IPS-11a (cell line): Measurements from ENCODE around the gene PTCD1.
A peak's percentile ranks its signal among the peaks of the same experiment; 100 is the strongest.
"Not testable (repeated sequence)": the region's sequence is repeated elsewhere in the genome, so short reads cannot be mapped to it uniquely, and the experiment has no call there.

Source experiments
- H3K4me3 ChIP-seq: one replicate; pipeline ENCODE4 v1.5.1; 2013; ENCODE audit warnings: low read depth, low read length, control low read depth

The PTCD1 gene

DNA sequence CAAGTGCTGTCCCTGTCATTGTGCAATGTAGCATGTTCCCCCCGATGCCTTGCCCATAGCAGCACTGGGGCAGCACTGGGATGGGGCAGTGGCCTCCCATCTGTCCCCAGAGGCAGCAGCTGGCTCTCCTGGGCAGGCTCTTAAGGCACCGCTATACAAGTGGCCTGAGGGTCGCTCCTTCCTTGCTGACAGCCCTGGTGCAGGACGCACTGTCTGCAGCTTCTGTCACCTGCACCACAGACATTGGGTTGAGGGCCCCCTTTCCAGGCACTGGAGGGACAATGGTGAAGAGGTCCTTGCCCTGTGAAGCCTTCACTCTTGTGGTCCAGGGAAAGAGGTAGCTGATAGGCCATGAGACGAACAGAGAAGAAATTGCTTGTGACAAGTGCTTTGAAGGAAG, 10.7 kb upstream of the PTCD1 start:
- H3K4me3 ChIP-seq, result no peak overlapping the region

DNA sequence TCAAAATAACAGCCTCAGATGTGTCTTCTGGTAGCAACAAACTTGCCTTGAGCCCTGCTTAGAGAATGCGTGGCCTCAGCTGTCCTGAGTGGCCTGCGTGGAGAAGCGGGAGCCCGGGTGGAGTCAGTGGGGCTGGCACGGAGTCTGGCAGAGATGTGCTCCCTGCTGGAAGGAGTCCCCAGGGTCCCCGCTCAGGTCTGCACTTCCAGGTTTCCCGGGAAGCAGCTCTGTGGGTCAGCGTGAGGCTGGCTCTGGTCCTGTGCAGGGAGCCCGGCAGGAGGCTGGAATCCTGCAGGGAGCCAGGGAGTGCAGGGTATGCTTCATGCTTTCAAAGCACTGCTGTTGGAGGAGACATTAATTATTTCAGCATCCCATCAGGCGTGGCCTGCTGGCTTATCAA, 10.3 kb upstream of the PTCD1 start:
- no peak overlapping the region for H3K4me3 ChIP-seq

DNA sequence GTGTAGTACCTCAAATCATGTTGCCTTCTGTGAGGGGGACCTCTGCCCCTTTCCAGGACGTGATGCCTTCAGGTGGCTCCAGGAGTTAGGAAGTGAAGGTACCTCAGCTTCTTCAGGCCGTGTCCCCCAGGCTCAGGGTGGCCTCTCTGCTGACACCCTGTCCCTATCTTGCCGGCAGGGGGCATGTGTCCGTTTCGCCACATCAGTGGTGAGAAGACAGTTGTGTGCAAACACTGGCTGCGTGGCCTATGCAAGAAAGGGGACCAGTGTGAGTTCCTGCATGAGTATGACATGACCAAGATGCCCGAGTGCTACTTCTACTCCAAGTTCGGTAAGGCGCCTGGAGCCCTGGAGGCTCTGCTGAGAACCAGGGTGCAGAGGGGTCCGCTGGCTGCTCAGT, 9.3 kb upstream of the PTCD1 start:
- H3K4me3 ChIP-seq, result no peak overlapping the region

DNA sequence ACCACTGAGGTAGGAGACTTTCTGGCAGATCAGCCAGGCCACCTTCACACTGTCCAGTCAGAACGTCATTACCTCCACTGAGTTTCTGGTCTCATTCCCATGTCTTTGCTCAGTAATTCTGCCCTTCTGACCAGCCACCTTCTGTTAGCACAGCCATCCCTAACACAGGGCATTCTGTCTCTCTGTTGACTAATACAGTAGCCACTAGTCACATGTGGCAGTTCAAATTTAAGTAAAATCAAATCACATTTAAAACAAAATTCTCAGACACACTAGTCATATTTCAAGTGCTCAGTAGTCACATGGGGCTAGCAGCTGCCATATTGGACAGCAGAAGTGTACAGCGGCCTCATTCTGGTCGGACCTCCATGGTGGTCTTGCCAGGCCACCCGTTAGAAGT, 7.5 kb upstream of the PTCD1 start:
- H3K4me3 ChIP-seq, result no peak overlapping the region

DNA sequence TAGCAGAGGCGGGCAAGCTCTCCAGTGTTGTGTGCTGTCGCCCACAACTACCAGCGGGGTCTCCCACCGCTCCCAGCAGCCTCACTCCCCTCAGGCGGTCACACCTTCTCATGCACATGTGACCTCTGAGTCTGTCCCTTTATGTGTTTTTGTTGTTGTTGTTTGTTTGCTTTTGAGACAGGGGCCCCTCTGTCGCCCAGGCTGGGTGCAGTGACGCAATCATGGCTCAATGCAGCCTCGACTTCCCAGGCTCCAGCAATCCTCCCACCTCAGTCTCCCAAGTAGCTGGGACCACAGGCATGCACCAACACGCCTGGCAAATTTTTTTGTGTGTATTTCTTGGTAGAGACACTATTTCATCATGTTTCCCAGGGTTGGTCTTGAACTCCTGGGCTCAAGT, 1.6 kb upstream of the PTCD1 start:
- H3K4me3 ChIP-seq, result no peak overlapping the region

DNA sequence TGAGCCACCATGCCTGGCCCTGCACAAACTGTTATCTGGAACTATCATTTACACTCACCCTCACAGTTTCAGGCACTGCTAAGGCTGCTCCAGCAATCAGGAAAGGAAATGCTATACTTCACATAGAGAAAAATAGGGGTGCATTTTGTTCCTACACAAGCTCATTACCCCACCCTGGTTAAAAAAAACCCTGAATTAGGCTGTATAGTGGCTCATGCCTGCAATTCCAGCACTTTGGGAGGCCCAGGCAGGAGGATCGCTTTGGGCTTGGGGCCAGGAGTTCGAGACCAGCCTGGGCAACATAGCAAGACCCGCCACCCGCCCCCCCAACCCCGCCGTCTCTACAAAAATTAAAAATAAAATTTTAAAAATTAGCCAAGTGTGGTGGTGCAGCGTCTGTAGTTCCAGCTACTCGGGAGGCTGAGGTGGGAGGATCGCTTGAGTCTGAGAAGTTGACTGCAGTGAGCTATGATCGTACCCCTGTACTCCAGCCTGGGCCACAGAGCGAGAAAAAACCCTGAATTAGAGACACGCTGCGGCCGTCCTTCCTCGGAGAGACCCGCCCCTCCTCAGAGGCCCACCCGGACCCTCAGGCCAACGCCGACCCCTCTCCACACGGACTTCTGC, 539 bp downstream of the PTCD1 start:
- H3K4me3 ChIP-seq, result peak overlapping the region; percentile 85

DNA sequence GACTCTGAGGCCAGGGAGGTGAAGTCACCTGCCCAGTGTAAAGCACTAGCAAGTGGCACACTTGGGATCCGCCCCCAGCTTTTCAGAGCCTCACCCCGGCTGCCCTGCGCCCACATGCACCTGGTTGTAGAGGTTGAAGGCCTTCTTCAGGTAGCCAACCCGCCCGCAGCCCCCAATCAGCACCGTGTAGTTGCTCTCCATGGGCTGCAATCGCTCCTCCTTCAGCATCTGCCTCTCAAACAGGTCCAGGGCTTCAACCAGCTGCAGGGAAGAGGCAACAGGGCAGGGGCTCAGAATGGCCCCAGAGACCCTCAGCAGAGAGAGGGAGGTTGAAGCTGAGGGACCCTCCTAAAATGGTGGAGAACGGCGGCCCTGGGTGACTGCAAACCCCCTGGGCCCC, 5.4 kb downstream of the PTCD1 start:
- no peak overlapping the region for H3K4me3 ChIP-seq

DNA sequence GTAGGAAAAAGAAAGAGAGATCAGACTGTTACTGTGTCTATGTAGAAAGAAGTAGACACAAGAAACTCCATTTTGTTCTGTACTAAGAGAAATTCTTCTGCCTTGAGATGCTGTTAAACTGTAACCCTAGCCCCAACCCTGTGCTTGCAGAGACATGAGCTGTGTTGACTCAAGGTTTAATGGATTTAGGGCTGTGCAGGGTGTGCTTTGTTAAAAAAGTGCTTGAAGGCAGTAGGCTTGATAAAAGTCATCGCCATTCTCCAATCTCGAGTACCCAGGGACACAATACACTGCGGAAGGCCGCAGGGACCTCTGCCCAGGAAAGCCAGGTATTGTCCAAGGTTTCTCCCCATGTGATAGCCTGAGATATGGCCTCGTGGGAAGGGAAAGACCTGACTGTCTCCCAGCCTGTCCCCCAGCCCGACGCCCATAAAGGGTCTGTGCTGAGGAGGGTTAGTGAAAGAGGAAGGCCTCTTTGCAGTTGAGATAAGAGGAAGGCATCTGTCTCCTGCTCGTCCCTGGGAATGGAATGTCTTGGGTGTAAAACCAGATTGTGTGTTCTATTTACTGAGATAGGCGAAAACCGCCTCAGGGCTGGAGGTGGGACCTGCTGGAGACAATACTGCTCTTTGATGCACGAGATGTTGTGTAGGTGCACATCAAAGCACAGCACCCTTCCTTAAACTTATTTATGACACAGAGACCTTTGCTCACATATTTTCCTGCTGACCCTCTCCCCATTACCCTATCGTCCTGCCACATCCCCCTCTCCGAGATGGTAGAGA, 6.7 kb downstream of the PTCD1 start:
- H3K4me3 ChIP-seq, result not testable (repeated sequence)

DNA sequence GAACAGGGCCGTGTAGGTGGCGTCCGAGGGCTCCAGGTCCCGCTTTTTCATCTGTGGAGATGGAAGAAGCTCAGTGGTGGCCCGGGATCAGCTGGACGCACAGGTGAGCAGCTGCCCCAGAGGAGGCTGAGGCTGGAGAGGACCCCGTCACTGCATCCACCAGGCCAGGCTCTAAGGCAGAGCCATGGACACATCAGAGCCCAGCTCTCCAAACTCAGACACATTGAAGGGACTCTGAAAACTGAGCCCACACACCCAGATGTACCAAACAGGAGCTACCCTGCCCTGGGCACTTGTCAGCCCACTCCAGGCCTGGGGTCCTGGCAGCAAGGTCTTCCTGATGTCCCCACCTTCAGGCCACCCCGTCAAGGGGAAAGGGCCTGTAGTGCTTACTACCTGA, 8.8 kb downstream of the PTCD1 start:
- no peak overlapping the region for H3K4me3 ChIP-seq

DNA sequence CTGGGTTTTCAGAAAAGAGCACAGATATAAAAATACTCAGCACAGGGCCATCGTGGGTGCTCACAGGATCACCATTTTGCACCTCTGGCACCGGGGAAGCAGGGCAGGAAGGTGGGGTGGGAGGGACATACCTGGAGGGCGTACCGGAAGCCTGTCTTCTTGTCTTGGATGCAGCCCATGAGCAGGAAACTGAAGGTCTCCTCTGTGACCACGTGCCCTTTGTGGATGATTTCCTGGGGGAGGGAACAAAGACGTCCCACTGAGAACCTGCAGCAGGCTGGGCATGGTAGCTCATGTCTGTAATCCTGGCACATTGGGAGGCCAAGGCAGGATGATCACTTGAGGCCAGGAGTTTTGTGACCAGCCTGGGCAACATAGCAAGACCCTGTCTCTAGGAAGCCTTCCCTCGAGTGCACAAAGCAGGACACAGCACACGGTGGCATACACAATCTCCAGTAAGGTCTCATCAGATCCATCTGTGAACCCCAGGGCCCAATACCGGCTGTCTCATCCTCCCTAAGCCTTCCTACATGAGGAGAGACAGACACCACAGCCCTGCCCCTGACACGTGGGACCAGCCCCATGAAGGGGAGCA, 9.5 kb downstream of the PTCD1 start:
- H3K4me3 ChIP-seq, result no peak overlapping the region

DNA sequence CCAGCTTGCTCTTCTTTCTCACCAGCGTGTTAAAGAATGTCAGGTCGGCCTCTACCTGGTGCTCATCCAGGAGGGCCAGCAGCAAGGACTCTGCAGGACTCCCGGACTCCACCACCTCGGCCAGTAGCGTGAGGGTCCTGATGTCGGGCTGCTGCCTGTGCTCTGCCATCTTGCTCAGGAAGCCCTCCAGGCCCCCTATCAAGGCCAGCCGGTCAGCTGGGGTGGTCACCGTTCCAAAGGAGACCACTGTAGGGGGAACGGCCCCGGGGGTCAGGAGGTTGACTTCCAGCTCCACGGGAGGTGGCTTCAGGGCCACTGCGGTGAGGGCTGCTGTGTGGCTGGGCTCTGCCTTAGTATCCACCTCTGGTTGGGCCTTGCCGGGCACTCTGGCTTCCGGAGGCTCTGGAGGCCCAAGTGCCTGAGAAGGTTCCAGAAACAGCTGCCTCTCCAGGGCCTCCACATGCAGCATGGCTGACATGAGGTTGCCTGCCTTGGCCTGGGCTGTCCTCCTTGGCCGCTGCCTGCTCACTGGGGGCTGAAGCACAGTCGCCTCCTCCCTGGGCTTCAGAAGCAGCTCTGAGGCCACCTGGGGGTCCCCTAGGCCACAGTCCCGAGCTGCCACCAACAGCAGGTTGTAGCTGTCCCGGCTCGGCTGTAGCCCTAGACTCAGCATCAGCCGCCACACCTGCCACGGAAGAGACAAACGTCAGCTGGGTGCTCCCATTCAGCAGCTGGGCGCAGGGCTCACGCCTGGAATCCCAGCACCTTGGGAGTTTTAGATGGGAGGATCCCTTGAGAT, 13.5 kb downstream of the PTCD1 start:
- no peak overlapping the region for H3K4me3 ChIP-seq

DNA sequence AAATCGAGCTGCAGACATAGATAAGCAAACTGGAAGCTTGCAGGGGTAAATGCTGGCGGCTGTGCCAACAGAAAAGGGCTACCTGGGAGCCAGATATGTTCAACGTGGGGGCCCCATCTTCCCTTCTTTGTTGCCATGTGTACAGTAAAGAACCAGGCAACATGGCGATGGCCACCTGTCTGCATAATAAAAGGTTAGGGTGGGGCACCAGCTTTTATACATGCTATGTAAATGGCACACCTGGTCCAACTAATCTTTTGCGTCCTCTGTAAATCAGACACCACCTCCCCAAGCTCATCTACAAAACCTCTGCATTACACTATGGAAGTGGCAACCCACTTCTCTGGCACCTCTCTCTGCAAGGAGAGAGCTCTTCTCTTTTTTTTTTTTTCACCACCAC, 16.0 kb downstream of the PTCD1 start:
- no peak overlapping the region for H3K4me3 ChIP-seq

DNA sequence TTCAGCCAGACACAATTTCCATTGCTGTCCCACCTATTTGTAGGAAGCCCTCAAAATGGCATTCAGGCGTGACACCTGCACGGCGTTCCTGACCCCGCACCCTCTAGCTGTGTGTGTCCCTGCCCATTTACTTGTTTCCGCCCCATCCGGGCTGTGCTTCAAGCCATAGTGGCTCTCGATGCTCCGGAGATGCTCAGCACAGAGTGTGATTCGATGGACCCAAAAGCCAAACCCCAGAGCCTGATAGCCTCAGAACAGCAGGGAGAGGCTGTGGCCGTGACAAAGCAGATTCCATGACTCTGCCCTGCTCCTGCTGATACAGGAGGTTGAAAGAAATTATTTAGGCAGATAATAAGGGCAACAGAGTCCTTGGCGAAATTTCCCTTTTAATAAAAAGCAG, 16.4 kb downstream of the PTCD1 start:
- H3K4me3 ChIP-seq, result no peak overlapping the region

DNA sequence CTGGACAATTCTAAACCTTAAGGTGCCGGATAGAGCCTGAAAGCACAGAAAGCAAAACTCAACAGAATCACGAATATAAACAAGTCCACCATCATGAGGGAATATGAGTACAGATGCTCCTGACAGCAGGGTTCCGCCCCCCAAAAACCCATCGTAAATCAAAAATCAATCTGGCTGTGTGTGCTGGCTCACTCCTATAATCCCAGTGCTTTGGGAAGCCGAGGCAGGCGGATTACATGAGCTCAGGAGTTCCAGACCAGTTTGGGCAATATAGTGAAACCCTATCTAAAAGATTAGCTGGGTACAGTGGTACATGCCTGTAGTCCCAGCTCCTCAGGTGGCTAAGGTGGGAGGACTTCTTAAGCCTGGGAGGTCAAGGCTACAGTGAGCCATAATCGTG, 17.6 kb downstream of the PTCD1 start:
- H3K4me3 ChIP-seq, result no peak overlapping the region

DNA sequence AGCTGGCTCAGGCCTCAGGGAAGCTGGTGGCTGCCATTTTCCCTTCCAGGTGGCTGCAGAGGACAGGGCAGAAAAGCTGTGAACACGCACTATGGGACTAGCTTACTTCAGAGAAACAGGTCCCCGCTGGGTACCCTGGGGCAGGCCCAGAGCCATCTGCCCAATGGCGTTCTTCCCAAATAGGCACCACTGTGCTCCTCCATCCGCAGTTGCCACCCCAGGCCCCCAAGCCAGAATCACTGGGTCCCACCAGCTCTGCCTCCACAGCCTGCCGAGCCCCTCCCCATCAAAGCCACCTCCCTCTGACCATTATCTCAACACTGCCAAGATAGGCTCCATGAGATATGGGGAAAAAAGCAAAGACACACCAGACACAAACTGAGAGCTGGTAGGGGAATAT, 18.4 kb downstream of the PTCD1 start:
- H3K4me3 ChIP-seq, result no peak overlapping the region

DNA sequence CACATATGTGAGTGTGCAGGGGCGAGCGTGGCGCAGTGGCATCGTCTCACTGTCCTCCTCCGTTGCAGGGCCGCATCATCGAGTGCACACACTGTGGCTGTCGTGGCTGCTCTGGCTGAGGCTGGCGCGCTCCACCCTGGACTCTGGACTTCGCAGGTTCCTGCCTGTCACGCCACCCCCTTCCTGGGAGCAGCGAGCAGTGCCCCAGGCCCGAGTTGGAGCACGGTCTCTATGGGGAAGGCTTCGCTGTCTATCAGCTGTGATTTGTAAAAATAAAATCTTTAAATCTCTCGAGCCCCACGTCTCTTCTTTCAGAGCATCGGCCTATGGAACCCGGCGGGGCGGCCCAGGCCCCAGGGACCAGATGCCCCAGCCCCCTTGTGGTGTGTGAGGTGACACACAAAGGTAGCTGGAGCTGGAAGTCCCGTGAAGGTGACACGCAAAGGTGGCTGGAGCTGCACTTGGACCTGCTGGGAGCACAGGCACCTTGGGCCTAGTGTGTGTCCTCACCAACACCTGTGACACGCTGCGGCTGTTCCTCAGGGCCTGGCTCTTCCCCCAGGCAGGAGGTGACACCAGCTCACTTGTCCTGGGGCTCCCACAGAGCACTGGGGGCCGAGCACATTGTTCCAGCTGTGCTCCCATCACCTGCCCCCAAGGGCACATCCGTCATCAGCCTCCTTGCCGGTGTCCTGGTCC, 19.1 kb downstream of the PTCD1 start:
- H3K4me3 ChIP-seq, result no peak overlapping the region

DNA sequence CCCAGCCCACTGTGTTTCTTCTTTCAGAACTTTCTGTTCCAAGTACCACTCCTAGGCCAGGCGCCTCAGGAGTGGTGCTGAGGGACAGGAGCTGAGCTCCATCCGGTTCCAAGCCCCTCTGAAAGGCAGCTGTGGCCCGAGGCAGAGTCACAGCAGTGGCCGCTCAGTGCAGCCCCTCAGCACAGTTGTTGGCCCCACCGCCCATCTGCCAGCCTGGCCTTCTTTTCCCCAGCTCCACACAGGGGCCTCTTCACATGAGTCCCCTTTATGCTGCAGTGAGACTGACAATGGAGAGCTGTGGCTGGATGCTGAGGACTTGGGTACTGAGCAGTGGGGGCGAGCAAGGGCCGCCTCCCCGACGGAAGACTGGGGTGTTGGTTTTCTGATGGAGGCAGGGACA, 20.3 kb downstream of the PTCD1 start:
- H3K4me3 ChIP-seq, result no peak overlapping the region

DNA sequence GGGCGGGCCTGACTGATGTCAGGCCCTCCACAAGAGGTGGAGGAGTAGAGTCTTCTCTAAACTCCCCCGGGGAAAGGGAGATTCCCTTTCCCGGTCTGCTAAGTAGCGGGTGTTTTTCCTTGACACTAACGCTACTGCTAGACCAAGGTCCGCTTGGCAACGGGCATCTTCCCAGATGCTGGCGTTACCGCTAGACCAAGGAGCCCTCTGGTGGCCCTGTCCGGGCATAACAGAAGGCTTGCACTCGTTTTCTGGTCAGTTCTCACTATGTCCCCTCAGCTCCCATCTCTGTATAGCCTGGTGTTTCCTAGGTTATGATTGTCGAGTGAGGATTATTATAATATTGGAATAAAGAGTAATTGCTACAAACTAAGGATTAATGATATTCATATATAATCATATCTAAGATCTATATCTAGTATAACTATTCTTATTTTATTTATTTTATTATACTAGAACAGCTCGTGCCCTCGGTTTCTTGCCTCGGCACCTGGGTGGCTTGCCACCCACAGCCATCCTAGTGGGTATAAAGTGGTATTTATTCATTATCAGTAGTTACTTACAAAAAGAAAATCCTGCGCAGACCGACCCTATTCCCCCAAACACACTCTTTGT, 23.0 kb downstream of the PTCD1 start:
- H3K4me3 ChIP-seq, result not testable (repeated sequence)

DNA sequence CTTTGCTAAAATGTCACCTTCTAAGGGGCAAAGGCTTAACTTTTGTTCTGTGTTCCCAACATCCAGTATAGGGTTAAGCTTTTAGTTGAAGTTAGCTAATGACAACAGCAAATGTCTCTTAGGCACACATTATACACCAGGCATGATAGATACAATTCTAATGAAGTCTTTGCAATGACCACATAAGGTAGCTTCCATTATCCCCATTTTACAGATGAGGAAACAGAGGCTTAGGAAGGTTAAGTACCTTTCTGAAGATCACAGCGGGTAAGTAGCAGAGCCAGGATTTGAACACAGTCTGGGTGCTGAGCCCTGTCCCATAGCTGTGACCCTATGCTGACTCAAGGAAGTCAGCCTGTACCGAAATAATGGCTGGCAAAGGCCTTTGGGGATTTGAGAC, 28.0 kb downstream of the PTCD1 start:
- no peak overlapping the region for H3K4me3 ChIP-seq

DNA sequence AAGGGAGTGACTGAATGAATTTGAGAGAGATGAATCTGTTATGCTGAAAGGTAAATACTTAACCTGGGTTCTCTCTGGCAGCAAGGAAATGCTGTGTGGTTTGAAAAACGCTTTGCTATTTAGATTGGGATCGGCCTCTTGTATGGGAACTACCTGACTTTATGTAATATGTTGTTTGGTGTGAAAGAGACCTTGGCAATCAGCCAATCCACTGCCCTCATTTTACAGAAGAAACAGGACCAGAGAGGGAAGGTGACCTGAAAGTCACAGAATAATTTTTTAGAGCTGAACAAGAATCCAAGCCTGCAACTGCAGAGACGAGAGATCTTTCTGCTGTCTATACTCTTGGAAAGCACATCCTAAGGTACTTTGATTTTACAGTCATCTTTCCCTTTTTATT, 28.8 kb downstream of the PTCD1 start:
- peak overlapping the region; percentile 85 for H3K4me3 ChIP-seq

DNA sequence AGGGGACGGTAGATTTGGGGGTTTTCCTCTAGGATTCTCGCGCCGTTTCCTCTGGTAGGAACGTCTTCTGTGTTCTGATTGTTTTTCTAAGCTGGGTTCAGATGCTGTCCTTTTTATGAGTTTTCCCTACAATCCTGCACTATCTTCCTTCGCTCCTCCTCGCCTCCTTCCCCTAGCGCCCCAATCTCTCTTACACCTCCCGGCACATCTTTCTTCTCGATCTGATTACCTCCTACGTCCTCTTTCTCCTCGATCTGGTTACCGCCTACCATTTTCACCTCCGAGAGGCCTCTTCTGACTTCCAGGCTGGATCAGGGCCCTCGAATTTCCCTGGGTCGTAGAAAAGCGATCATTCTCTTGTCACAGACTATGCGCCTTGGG, 29.4 kb downstream of the PTCD1 start:
- H3K4me3 ChIP-seq, result peak overlapping the region; percentile 85
